HG03378 (cell line): ENCODE data around the gene SERINC4.

ENCODE experiments used
- ATAC-seq: cut with Tn5 transposase; IDR thresholded peaks from one replicate; pipeline ENCODE4 v1.9.1; 2021; ENCODE audit warnings: mild to moderate bottlenecking, moderate library complexity; ENCODE audit not compliant: unreplicated experiment

The SERINC4 gene

GRCh38 chr15:43799209-43799944 lies 643 bp downstream of the SERINC4 start:
- ATAC-seq = no peak

- ATAC-seq = no peak
Observed at GRCh38 chr15:43796566-43796965, 3.5 kb downstream of the SERINC4 start.

GRCh38 chr15:43795997-43796396 lies 4.0 kb downstream of the SERINC4 start:
- ATAC-seq = no peak

DNA sequence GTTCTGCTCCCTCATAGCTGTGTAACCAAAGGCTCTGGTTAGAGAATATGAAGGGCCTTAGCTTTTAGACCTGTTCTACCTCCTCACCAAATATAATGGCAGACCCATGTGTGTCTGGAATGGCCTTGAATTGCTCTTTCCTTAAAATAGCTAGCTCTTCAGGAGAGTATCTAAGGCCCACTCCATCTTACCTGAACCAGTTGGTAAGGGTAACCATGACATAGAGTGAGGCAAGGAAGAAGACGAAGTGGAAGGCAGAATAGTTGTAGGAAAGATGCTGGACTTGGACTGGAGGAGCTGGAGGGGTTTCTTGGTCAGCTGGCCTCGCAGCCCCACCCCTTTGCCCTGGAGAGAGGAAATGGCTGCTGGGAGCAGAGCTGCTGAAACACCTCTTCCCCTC lies 4.8 kb downstream of the SERINC4 start:
- no peak for ATAC-seq

DNA sequence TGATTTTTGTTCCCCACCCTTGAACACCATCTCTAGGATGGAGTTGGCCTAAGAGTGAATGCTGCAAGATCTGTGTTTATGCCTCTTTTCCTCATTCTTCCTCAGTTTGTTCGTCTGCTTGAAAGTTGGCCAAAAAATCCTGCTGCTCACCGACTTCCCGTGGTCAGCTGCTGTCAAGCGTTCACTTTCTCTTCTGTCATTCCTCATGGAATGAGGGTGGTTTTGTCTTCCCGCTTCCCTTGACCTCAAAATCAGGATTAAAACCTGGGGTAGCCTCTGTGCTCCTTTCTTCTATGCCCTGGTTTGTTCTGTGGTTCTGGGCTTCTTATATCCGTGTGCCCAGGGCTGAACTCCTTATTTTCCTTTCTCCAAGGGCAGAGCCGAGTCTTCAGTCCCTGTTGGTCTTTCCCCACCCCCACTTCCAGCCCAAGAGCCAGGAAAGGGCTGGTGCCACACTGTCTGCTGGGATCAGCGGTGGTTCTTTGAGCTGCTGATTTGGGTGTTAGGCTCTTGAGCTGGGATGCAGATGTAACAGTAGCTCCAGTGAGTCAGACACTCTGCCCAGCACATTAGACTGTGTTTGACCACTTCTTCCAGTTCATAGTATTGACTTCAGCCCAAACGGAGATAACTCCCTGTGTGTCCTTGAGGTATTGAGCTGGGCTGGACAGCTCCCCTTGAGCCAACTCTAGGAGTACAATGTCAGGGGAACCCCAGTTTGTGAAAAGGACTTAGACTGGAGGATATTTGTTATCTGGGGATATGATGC lies 5.6 kb downstream of the SERINC4 start:
- no peak for ATAC-seq

- ATAC-seq = no peak
Observed at GRCh38 chr15:43793647-43794046, 6.4 kb downstream of the SERINC4 start.

DNA sequence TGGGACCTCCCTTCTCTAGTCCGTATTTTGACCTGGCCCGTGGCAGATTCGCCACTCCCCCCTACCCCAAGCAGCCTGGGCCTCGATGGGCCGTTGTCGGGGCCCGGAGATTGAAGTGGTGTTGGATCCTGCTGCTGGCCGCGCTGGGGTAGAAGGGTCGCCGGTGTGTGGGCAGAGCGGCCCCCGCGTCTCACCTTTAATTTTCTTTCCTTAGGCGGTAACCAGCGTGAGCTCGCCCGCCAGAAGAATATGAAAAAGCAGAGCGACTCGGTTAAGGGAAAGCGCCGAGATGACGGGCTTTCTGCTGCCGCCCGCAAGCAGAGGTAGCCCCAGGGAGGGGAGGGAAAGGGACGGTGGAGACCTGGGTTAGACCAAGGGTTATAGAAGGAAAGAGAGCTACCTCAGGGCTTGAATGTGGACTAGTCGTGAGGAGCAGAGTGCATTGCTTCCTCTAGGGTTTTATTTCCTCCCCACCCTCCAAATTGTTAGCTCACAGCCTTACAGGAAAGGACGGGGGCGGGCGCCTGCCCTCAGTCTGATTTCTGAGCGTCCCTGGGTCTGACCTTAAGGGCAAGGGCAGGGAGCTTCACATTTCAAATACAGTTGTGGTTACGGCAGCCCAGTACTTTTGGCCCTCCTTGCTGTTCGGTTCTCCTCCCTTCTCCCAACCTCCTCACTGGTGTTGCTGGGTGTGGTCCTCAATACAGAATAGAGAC lies 7.1 kb downstream of the SERINC4 start:
- no peak for ATAC-seq

DNA sequence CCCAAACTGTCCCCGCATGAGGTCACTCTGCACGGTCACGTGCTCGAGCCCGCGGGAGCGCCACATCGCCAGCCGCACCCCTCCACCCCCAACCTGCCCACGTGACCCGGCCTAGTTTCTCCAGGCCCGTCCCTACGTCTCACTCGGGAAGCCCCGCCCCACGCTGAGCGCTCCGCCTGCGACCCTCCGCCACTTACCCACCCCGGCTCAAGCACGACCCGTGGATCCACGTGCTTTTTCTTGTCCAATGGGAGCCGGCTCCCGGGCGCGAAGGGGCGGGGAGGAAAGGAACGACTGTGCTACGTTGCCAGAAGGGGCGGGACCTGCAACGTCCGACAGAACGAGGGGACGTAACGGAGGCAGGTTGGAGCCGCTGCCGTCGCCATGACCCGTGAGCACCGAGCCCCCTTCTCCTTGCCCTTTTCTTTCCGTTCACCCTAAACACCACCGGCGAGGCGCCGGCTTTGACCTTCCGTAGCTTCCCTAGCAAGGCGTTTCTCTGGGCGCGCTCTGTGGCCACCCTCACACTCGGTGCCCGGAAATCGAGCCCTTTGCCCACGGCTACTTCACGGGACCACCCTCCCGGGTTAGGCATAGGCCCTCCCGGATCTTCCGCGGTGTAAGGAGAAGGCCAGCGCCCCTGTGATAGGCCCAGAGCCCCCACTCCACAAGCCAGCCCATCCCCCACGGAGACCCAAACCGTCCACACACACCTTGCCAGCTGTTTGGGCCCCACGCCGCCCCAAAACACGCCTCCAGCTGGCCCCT lies 7.8 kb downstream of the SERINC4 start, which contains the start of gene SERF2:
TSS of gene SERF2 (plus strand) at position 328 of the 768 bp plus-strand sequence. CDS start at position 385, 57 bp downstream.
- ATAC-seq = peak; percentile 74

DNA sequence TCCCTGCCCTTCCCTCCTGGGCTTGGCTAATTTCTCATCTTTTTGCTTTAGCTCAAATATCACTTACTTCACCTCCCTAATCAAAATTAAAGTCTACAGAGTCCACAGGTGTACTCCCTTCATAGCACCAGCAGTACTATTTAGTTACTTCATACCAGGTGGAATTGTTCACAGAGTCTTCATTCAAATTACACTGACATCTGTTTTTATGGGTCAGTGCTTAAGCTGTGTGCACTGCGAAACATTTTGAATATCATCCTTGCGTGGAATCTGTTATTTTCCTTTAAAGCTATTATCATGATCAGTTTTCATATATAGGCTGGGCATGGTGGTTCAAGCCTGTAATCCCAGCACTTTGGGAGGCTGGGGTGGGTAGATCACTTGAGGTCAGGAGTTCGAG lies 10.6 kb downstream of the SERINC4 start:
- ATAC-seq = no peak

DNA sequence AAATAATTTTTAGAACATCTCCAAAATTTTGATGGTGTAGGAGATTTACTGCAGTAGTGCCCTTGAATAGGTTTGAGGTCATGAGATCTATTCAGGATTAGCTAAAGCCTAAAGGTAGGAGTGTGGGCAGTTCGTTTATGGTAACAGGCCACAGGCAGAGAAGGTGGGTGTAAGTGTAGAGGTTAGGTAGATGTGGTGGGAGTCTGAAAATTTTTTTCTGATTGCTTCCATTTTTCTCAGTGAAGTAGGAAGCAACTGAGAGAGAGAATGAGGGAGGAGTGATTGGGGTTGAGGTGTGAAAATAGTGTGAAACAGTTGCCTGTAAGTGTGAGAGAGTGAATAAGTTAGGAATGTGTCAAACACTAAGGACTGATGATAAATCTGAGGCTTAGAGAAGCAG lies 21.0 kb downstream of the SERINC4 start:
- no peak for ATAC-seq

GRCh38 chr15:43777267-43777914 lies 22.6 kb downstream of the SERINC4 start:
- ATAC-seq = peak; percentile 46

DNA sequence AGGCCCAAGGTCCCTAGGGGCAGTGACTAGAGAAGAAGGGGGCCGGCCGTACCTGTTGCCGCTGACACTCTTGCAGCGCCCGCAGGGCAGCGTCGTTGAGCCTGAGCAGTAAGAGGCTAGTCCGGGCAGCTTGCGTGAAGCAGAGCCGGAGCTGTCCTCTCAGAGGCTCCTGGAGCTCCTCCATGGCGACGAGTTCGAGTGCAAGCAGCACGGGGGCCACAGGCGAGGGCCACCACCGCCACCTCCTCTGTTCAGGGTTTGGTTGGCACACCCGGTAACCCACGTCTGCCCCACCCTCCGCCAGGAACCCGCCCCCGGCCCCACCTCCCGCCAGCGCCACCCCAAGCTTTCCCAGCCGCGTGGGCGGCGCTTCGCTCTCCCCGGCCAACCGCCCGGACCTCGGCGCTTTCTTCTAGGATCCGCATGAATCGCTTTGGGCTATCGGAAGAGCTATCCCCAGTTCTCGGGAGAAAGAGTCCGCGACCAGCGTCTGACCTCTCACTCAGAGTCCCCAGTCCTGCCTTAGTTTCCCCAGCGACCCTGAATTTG lies 23.2 kb downstream of the SERINC4 start, which contains the start of gene ELL3:
TSS of gene ELL3 (minus strand) at position 249 of the 549 bp plus-strand sequence. CDS start at position 184, 65 bp downstream.
- peak; percentile 19 for ATAC-seq

- peak; percentile 60 for ATAC-seq
Observed at GRCh38 chr15:43776101-43776717, 23.8 kb downstream of the SERINC4 start.

- no peak for ATAC-seq
Observed at GRCh38 chr15:43775411-43775965, 24.5 kb downstream of the SERINC4 start.

DNA sequence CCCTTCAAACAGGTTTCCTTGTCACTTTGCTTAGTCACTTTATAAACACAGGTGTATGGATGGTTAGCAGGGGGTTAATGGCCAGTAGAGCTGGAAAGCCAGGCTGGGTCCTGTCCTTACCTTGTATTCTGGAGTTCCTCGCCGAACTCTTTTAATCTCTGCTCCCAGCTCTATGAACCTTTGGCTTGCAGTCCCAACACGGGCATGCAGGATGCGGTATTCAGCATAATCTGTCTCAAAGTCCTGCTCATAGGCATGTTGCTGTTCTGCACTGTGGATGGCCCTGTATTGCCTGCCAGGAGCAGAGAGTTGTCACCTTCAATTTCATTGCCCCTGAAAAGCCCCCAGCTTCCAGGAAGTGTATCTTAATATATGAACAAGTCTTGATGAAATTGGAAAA lies 26.0 kb downstream of the SERINC4 start:
- no peak for ATAC-seq

GRCh38 chr15:43772624-43773023 lies 27.4 kb downstream of the SERINC4 start:
- ATAC-seq = no peak

DNA sequence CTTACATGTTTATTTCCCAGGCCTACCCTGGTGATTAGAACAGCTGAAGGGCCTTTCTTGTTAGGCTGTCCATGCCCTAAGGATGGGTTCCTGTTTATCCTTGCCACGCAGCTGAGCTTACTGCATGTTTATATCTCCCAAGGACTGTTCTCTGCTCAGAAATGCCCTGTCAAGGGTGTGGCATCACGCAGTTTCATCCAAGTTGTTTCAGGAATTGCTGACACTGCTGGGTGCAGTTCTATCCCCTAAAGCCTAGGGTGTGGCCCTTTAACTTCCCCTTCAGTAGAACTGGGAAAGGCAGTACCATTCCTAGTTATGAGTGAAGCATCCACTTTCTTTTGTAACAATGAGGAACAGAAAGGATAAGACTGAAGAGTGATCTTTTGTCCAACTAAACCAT lies 28.2 kb downstream of the SERINC4 start:
- ATAC-seq = no peak

DNA sequence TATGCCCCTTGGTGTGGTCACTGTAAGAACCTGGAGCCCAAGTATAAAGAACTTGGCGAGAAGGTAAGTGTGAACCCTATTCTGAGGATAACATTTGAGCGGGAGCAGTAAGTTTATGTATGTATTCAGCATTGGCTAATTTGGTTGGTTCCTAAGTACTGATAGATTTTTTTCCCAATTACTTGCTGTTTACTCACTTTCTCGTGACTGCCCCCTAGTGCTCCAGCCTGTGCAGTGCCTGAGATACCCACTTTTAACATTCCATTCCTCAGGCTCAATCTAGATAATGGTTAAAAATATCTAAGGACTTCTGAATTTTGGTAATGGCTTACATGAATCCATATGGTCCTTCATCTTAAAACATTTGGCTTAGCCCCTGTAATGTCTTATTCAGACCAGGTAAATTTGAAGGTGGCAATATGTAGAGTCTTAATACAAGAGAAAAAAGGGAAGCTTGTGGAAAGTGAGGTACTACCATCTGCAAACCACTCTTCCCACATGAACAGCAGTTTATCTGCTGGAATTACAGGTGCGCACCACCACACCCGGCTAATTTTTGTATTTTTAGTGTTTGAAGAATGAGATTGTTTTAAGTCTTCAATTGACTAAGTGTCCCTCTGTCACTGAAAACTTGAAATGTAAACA lies 30.3 kb downstream of the SERINC4 start:
- no peak for ATAC-seq
